ENCODE measurements around the gene NPTX1.

The NPTX1 gene

GRCh38 chr17:80459234-80459633 is 17.2 kb downstream of the NPTX1 start:
- DNase-seq (ENCODE audit: low read depth in 2 of 2) = no peak

GRCh38 chr17:80458016-80458415 is 18.4 kb downstream of the NPTX1 start:
- no peak for DNase-seq (ENCODE audit: low read depth in 2 of 2)

GRCh38 chr17:80457236-80457856 is 19.1 kb downstream of the NPTX1 start:
- no peak for DNase-seq (ENCODE audit: low read depth in 2 of 2)

GRCh38 chr17:80456465-80457235 is 19.8 kb downstream of the NPTX1 start:
- DNase-seq (ENCODE audit: low read depth in 2 of 2) = no peak

GRCh38 chr17:80455784-80456183 is 20.6 kb downstream of the NPTX1 start:
- DNase-seq (ENCODE audit: low read depth in 2 of 2) = no peak

GRCh38 chr17:80455336-80455710 is 21.1 kb downstream of the NPTX1 start:
- no peak for DNase-seq (ENCODE audit: low read depth in 2 of 2)

- peak; percentile 94 for DNase-seq (ENCODE audit: low read depth in 2 of 2)
Measured at GRCh38 chr17:80454557-80455335, 21.7 kb downstream of the NPTX1 start.

GRCh38 chr17:80453998-80454556 is 22.3 kb downstream of the NPTX1 start:
- no peak for DNase-seq (ENCODE audit: low read depth in 2 of 2)

GRCh38 chr17:80453126-80453997 is 23.0 kb downstream of the NPTX1 start:
- DNase-seq (ENCODE audit: low read depth in 2 of 2) = no peak

- no peak for DNase-seq (ENCODE audit: low read depth in 2 of 2)
Measured at GRCh38 chr17:80452173-80452915, 24.1 kb downstream of the NPTX1 start.

GRCh38 chr17:80451104-80451775 is 25.2 kb downstream of the NPTX1 start:
- DNase-seq (ENCODE audit: low read depth in 2 of 2) = no peak

GRCh38 chr17:80449930-80450576 is 26.4 kb downstream of the NPTX1 start:
- DNase-seq (ENCODE audit: low read depth in 2 of 2) = no peak

- DNase-seq (ENCODE audit: low read depth in 2 of 2) = no peak
Measured at GRCh38 chr17:80449194-80449929, 27.0 kb downstream of the NPTX1 start.

- DNase-seq (ENCODE audit: low read depth in 2 of 2) = no peak
Measured at GRCh38 chr17:80447790-80448189, 28.6 kb downstream of the NPTX1 start.

- no peak for DNase-seq (ENCODE audit: low read depth in 2 of 2)
Measured at GRCh38 chr17:80446645-80447405, 29.6 kb downstream of the NPTX1 start.

GRCh38 chr17:80445726-80446110 is 30.7 kb downstream of the NPTX1 start:
- DNase-seq (ENCODE audit: low read depth in 2 of 2) = no peak

- no peak for DNase-seq (ENCODE audit: low read depth in 2 of 2)
Measured at GRCh38 chr17:80445007-80445725, 31.2 kb downstream of the NPTX1 start.

GRCh38 chr17:80444644-80444979 is 31.8 kb downstream of the NPTX1 start:
- no peak for DNase-seq (ENCODE audit: low read depth in 2 of 2)

All from stimulated activated CD4-positive, alpha-beta T cell treated with anti-CD3 and anti-CD28 coated beads, Interleukin-12 subunit alpha, Interleukin-12 subunit beta, amount 100 ng/mL, for 24 hours (primary cell).